CD4-positive, CD25-positive, alpha-beta regulatory T cell (primary cell): ENCODE measurements around the gene SMPD2. TPM values are rescaled to one million over a fixed set of nuclear protein-coding genes. Genes with fewer than 3 reads are reported as not detected.

Experiments
- polyA plus RNA-seq, 4 donors: library from polyadenylated mRNA; unstranded; fragments of 300-500 nt; fragmentation: Illumina TruSeq; gene quantifications; one replicate each; pipeline ENCODE4 v1.2.3, GENCODE V29; 2021
- total RNA-seq: library from RNA; stranded (reverse); gene quantifications from one replicate; pipeline ENCODE4 v1.2.3, GENCODE V29; 2022

Gene SMPD2
- total and polyA plus RNA-seq, 5 donors from 2014 or later = 9.5 to 30.2 (median 12.7) TPM

Other genes with a start within 250 kb of the SMPD2 start
- 187 TPM for gene CD164, start 58.3 kb upstream of the SMPD2 start, total RNA-seq
- gene CD164, start 58.3 kb upstream of the SMPD2 start, polyA plus RNA-seq = 100 to 1,000 TPM; 330 to 364 (median 346) TPM
- gene PPIL6, start 96 bp upstream of the SMPD2 start, total RNA-seq = 0.91 TPM
- gene PPIL6, start 96 bp upstream of the SMPD2 start, polyA plus RNA-seq = under 1 TPM; 0.24 to 0.72 (median 0.39) TPM
- gene MICAL1, start 15.0 kb downstream of the SMPD2 start, total RNA-seq = 166 TPM
- 10 to 100 TPM; 14.6 to 20.9 (median 17.2) TPM for gene MICAL1, start 15.0 kb downstream of the SMPD2 start, polyA plus RNA-seq
- 20.2 TPM for gene ZBTB24, start 42.5 kb downstream of the SMPD2 start, total RNA-seq
- 10 to 100 TPM in 3 of 4 donors, 1 to 10 TPM in 1; 9.2 to 11.9 (median 10.5) TPM for gene ZBTB24, start 42.5 kb downstream of the SMPD2 start, polyA plus RNA-seq